MCF 10A (cell line): ENCODE data around the gene SIGLEC9. TPM values are rescaled to one million over a fixed set of nuclear protein-coding genes. Genes with fewer than 3 reads are reported as not detected.
"Not testable (repeated sequence)": the region's sequence is repeated elsewhere in the genome, so short reads cannot be mapped to it uniquely, and the experiment has no call there.

Source experiments
- BruUV-seq: library from RNA; stranded (reverse); fragments of 400-500 nt; replicated peaks from 2 replicates; lab custom pipeline; 2021; lab: Mats Ljungman, UMichigan
- CTCF ChIA-PET: fragments of 300-600 bp; sonication (Branson Sonifier 250); formaldehyde crosslinking; extraction: SDS; loops from one replicate; lab custom pipeline; 2021; ENCODE audit warnings: antibody characterized with exemption, inconsistent platforms; lab: Yijun Ruan, JAX
- POLR2A ChIA-PET: fragments of 300-600, 350-650 bp; sonication (Branson Sonifier 250); formaldehyde crosslinking; extraction: SDS; loops from one replicate; lab custom pipeline; 2020; ENCODE audit warnings: antibody characterized with exemption, inconsistent platforms; lab: Yijun Ruan, JAX
- DNase-seq: peaks from one replicate; pipeline ENCODE4 v3.0.0-alpha.2; 2018; ENCODE audit not compliant: unreplicated experiment
- H3K27ac Mint-ChIP-seq: one replicate; pipeline ENCODE4 v1.8.0; 2022; ENCODE audit warnings: mild to moderate bottlenecking, low read depth, mixed read lengths; ENCODE audit not compliant: unreplicated experiment
- H3K27me3 Mint-ChIP-seq: one replicate; pipeline ENCODE4 v1.8.0; 2022; ENCODE audit warnings: mixed read lengths; ENCODE audit not compliant: insufficient read depth, unreplicated experiment
- H3K36me3 Mint-ChIP-seq: one replicate; pipeline ENCODE4 v1.8.0; 2022; ENCODE audit warnings: mild to moderate bottlenecking, moderate library complexity, mixed read lengths; ENCODE audit not compliant: insufficient read depth, unreplicated experiment
- H3K4me1 Mint-ChIP-seq: one replicate; pipeline ENCODE4 v1.8.0; 2022; ENCODE audit warnings: mixed read lengths; ENCODE audit not compliant: insufficient read depth, unreplicated experiment
- H3K4me3 Mint-ChIP-seq: one replicate; pipeline ENCODE4 v1.8.0; 2022; ENCODE audit warnings: mild to moderate bottlenecking, moderate library complexity, mixed read lengths; ENCODE audit not compliant: unreplicated experiment
- H3K9me3 Mint-ChIP-seq: one replicate; pipeline ENCODE4 v1.8.0; 2022; ENCODE audit warnings: mixed read lengths; ENCODE audit not compliant: unreplicated experiment
- CTCF ChIP-seq: fragments of 200-600 bp; IDR thresholded peaks from one replicate; pipeline ENCODE4 v1.8.0; 2022; ENCODE audit warnings: antibody characterized with exemption, mild to moderate bottlenecking; ENCODE audit not compliant: unreplicated experiment
- intact Hi-C: fragments of 100-400 bp; cut with micrococcal nuclease; formaldehyde crosslinking; loops from 2 replicates; pipeline ENCODE4 v1.14.1; 2022
- total RNA-seq: library from RNA; stranded (reverse); gene quantifications from 2 replicates; pipeline ENCODE4 v1.2.3, GENCODE V29; 2022

SIGLEC9 gene
- total RNA-seq, 1 experiment from 2014 or later = not detected

- no peak for DNase-seq
- Mint-ChIP-seq H3K4me3 (no peak overlapping the region), H3K9me3 (peaks cover 7% of the 10 kb centered on the region), H3K36me3 (no peaks in the 10 kb centered on the region), H3K27ac (no peak overlapping the region), H3K4me1 (no peaks in the 10 kb centered on the region), H3K27me3 (no peaks in the 10 kb centered on the region)
- POLR2A ChIA-PET = no interaction called here
- BruUV-seq = no TSS peak
- no peak for TF ChIP-seq CTCF
- intact Hi-C loops = no loop called here
- CTCF ChIA-PET = interaction anchor here (0.6 to 1.9 kb wide), 3 partner anchors 68 to 463 kb away, joined by 3 to 7 read pairs (median 3); no protein-coding TSS in a partner anchor
These were observed 39.5 kb downstream of the SIGLEC9 start for GRCh38 chr19:51164215-51164614.

- no peak for TF ChIP-seq CTCF
- Mint-ChIP-seq H3K4me1 (no peaks in the 10 kb centered on the region), H3K9me3 (peaks cover 7% of the 10 kb centered on the region), H3K4me3 (no peak overlapping the region), H3K36me3 (no peaks in the 10 kb centered on the region), H3K27ac (no peak overlapping the region), H3K27me3 (no peaks in the 10 kb centered on the region)
- ChIA-PET POLR2A (no interaction called here), CTCF (no interaction called here)
- no TSS peak for BruUV-seq
- DNase-seq = no peak
- intact Hi-C loops = no loop called here
These were observed 42.3 kb downstream of the SIGLEC9 start for GRCh38 chr19:51166846-51167490.

GRCh38 chr19:51168564-51169282 lies 44.0 kb downstream of the SIGLEC9 start:
- no TSS peak for BruUV-seq
- intact Hi-C loops = loop anchor here (1.0 kb wide), 1 partner anchor 147 kb away; no protein-coding TSS in a partner anchor
- CTCF ChIA-PET = interaction anchor here (0.6 to 3.2 kb wide), 17 partner anchors 8 to 1732 kb away, joined by 3 to 16 read pairs (median 3); no protein-coding TSS in a partner anchor
- H3K27me3 Mint-ChIP-seq = no peaks in the 10 kb centered on the region
- DNase-seq = no peak
- H3K27ac Mint-ChIP-seq = no peak overlapping the region
- no peaks in the 10 kb centered on the region for H3K4me1 Mint-ChIP-seq
- H3K4me3 Mint-ChIP-seq = no peak overlapping the region
- H3K9me3 Mint-ChIP-seq = no peaks in the 10 kb centered on the region
- TF ChIP-seq CTCF = no peak
- POLR2A ChIA-PET = interaction anchor here (1.0 kb wide), 1 partner anchor 811 kb away, joined by 3 read pairs; no protein-coding TSS in a partner anchor
- H3K36me3 Mint-ChIP-seq = no peaks in the 10 kb centered on the region

- H3K27ac Mint-ChIP-seq, H3K9me3 Mint-ChIP-seq, BruUV-seq, POLR2A ChIA-PET, H3K36me3 Mint-ChIP-seq, H3K4me3 Mint-ChIP-seq, H3K27me3 Mint-ChIP-seq, H3K4me1 Mint-ChIP-seq: not testable (repeated sequence)
- intact Hi-C loops = loop anchor here (1.0 kb wide), 1 partner anchor 148 kb away; no protein-coding TSS in a partner anchor
- peak; percentile 63 for DNase-seq
- peak; percentile 82 for TF ChIP-seq CTCF
- CTCF ChIA-PET = interaction anchor here (0.6 to 3.2 kb wide), 12 partner anchors 9 to 1585 kb away, joined by 3 to 16 read pairs (median 4); no protein-coding TSS in a partner anchor
These were observed 44.7 kb downstream of the SIGLEC9 start for GRCh38 chr19:51169283-51169918.
